Measurements from ENCODE around the gene LMNTD1.

DNA sequence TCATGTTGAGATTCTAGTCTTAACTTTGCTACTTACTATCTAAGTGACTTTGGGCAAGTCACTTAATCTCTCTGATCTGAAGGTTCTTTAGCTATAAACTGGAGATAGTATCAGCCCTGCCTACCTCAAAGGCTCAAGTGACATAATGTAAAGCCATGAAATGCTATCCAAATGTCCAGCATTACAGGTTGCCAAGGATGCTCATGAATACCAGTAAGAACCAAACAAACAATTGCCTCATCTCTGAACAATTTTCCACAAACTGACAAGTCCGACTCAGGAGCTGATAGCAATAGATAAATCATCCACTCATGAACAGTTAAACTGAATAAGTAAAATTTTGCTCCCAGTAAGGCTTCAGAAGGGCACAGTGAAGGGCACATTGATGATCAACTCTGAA is 51.5 kb downstream of the LMNTD1 start:
- TF ChIP-seq, protein P1, sequence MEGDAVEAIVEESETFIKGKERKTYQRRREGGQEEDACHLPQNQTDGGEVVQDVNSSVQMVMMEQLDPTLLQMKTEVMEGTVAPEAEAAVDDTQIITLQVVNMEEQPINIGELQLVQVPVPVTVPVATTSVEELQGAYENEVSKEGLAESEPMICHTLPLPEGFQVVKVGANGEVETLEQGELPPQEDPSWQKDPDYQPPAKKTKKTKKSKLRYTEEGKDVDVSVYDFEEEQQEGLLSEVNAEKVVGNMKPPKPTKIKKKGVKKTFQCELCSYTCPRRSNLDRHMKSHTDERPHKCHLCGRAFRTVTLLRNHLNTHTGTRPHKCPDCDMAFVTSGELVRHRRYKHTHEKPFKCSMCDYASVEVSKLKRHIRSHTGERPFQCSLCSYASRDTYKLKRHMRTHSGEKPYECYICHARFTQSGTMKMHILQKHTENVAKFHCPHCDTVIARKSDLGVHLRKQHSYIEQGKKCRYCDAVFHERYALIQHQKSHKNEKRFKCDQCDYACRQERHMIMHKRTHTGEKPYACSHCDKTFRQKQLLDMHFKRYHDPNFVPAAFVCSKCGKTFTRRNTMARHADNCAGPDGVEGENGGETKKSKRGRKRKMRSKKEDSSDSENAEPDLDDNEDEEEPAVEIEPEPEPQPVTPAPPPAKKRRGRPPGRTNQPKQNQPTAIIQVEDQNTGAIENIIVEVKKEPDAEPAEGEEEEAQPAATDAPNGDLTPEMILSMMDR (IDR thresholded peaks at IDR 0.05; ENCODE audit: low read length) = no peak
- TF ChIP-seq EZH2 (IDR thresholded peaks at IDR 0.05; ENCODE audit: borderline replicate concordance, low read length) = no peak

Measured in OCI-LY1 (cell line).